Keratinocyte (primary cell): ENCODE measurements around the gene PTS. TPM values are rescaled to one million over a fixed set of nuclear protein-coding genes. Genes with fewer than 3 reads are reported as not detected.

ENCODE experiments used
- DNase-seq: peaks from one replicate; pipeline ENCODE4 v3.0.0-alpha.2; 2011; ENCODE audit warnings: low read depth, missing footprints, low spot score
- FAIRE-seq: peaks from 2 replicates; lab custom pipeline; 2011; peaks lifted over from hg19 to GRCh38; lab: Jason Lieb, UNC
- H2AFZ ChIP-seq: 2 replicates; pipeline ENCODE4 v1.6.0; 2012; ENCODE audit warnings: low read length, control low read depth, inconsistent platforms; ENCODE audit not compliant: control insufficient read depth
- H3K27ac ChIP-seq: 2 replicates; pipeline ENCODE4 v1.5.1; 2011; ENCODE audit warnings: low read length; ENCODE audit not compliant: control insufficient read depth, insufficient read depth
- H3K27me3 ChIP-seq: 3 replicates; pipeline ENCODE4 v1.6.0; 2011; ENCODE audit warnings: low read length; ENCODE audit not compliant: control insufficient read depth, insufficient read depth; ENCODE audit errors: extremely low read depth
- H3K36me3 ChIP-seq, 2 experiments: 2 replicates in 1 of 2; 3 replicates in 1 of 2; pipeline ENCODE4 v1.5.1; 2011; ENCODE audit warnings: low read length in 2 of 2, mild to moderate bottlenecking in 1 of 2; ENCODE audit not compliant: control insufficient read depth in 2 of 2, insufficient read depth in 2 of 2; ENCODE audit errors: extremely low read depth in 1 of 2
- H3K4me1 ChIP-seq: 3 replicates; pipeline ENCODE4 v1.5.1; 2011; ENCODE audit warnings: low read length; ENCODE audit not compliant: control insufficient read depth, insufficient read depth; ENCODE audit errors: extremely low read depth
- H3K4me2 ChIP-seq: 3 replicates; pipeline ENCODE4 v1.6.0; 2011; ENCODE audit warnings: low read depth, low read length; ENCODE audit not compliant: control insufficient read depth, insufficient read depth; ENCODE audit errors: extremely low read depth
- H3K4me3 ChIP-seq, 3 experiments: fragments of 200-600 bp in 1 of 3; sonication (generic) in 1 of 3; 2 replicates in 2 of 3; 3 replicates in 1 of 3; pipeline ENCODE4 v1.5.1; 2011 to 2016; ENCODE audit warnings: low read length in 3 of 3, mild to moderate bottlenecking in 3 of 3, control low read depth in 2 of 3, inconsistent platforms in 1 of 3, low read depth in 1 of 3, mixed read lengths in 1 of 3, mixed run types in 1 of 3, moderate library complexity in 1 of 3; ENCODE audit not compliant: control insufficient read depth in 2 of 3, insufficient read depth in 2 of 3; ENCODE audit errors: extremely low read depth in 1 of 3
- H3K79me2 ChIP-seq: 2 replicates; pipeline ENCODE4 v1.6.0; 2012; ENCODE audit warnings: low read length; ENCODE audit not compliant: control insufficient read depth, insufficient read depth
- H3K9ac ChIP-seq: 3 replicates; pipeline ENCODE4 v1.6.0; 2011; ENCODE audit warnings: low read length; ENCODE audit not compliant: control insufficient read depth, insufficient read depth; ENCODE audit errors: extremely low read depth
- H3K9me1 ChIP-seq: 3 replicates; pipeline ENCODE4 v1.6.0; 2011; ENCODE audit warnings: low read length; ENCODE audit not compliant: control insufficient read depth, insufficient read depth; ENCODE audit errors: extremely low read depth
- H3K9me3 ChIP-seq: 2 replicates; pipeline ENCODE4 v1.5.1; 2012; ENCODE audit warnings: low read depth, low read length; ENCODE audit not compliant: control insufficient read depth
- H4K20me1 ChIP-seq: 3 replicates; pipeline ENCODE4 v1.6.0; 2011; ENCODE audit warnings: low read length; ENCODE audit not compliant: control insufficient read depth, insufficient read depth; ENCODE audit errors: extremely low read depth
- CTCF ChIP-seq, 3 experiments: IDR thresholded peaks in 1 of 3; conservative IDR thresholded peaks in 1 of 3; optimal IDR thresholded peaks in 1 of 3; 2 replicates in 2 of 3; 3 replicates in 1 of 3; pipeline versions ENCODE3 to v1.5.1; 2011; ENCODE audit warnings: low read length in 3 of 3, mild to moderate bottlenecking in 3 of 3, moderate library complexity in 2 of 3, control low read depth in 1 of 3, inconsistent platforms in 1 of 3; ENCODE audit not compliant: insufficient read depth in 2 of 3; ENCODE audit errors: extremely low read depth in 1 of 3
- EZH2 ChIP-seq: IDR thresholded peaks from one replicate; pipeline ENCODE4 v1.6.1; 2012; ENCODE audit warnings: inconsistent platforms, mild to moderate bottlenecking, low read length, moderate library complexity
- dilution Hi-C: fragments of 300-500 bp; cut with MboI; formaldehyde crosslinking; loops from one replicate; pipeline ENCODE4 v1.7.0; 2020; ENCODE audit warnings: low sequenced_read_pairs; ENCODE audit not compliant: extremely low pct_ligation_motif_present
- polyA plus RNA-seq, 5 experiments: library from polyadenylated mRNA; depleted of rRNA in 3 of 5; stranded (reverse) in 3 of 5; stranded (forward) in 1 of 5; unstranded in 1 of 5; fragments of >200 nt; gene quantifications; 1 replicate in 1 of 5; 2 replicates in 3 of 5; 3 replicates in 1 of 5; pipeline versions ENCODE4 v1.2.1 to v1.2.3, GENCODE V29; 2011 to 2012; ENCODE audit warnings: missing spikeins in 2 of 5, low read depth in 1 of 5, low replicate concordance in 1 of 5

PTS gene
- polyA plus RNA-seq, 1 donor (not counting 4 experiments of a cell fraction or from before 2014, with no cell fraction given) = 72.5 TPM

GRCh38 chr11:112221274-112221835 lies 4.9 kb upstream of the PTS start:
- DNase-seq = no peak
- FAIRE-seq = no peak
- H3K4me2 ChIP-seq = no peak overlapping the region
- H3K79me2 ChIP-seq = no peaks in the 10 kb centered on the region
- H3K27ac ChIP-seq = peak overlapping the region; percentile 59
- no peaks in the 10 kb centered on the region for H4K20me1 ChIP-seq
- H2AFZ ChIP-seq = peak overlapping the region; percentile 78
- no peak overlapping the region for H3K4me3 ChIP-seq
- dilution Hi-C loops = no loop called here
- TF ChIP-seq CTCF (optimal IDR thresholded peaks at IDR 0.05 in 1 of 3, IDR thresholded peaks at IDR 0.05 in 1 of 3, conservative IDR thresholded peaks at IDR 0.05 in 1 of 3; ENCODE audit: extremely low read depth in 1 of 3, insufficient read depth in 2 of 3, low read length in 3 of 3) (no peak), EZH2 (no peak)
- peak overlapping the region; percentile 13 for H3K9ac ChIP-seq
- H3K9me1 ChIP-seq = no peaks in the 10 kb centered on the region
- H3K36me3 ChIP-seq = no peaks in the 10 kb centered on the region
- H3K27me3 ChIP-seq = no peaks in the 10 kb centered on the region
- peaks cover 24% of the 10 kb centered on the region for H3K4me1 ChIP-seq
- H3K9me3 ChIP-seq = no peaks in the 10 kb centered on the region

- H3K4me1 ChIP-seq = peaks cover 26% of the 10 kb centered on the region
- TF ChIP-seq EZH2 (no peak), CTCF (optimal IDR thresholded peaks at IDR 0.05 in 1 of 3, IDR thresholded peaks at IDR 0.05 in 1 of 3, conservative IDR thresholded peaks at IDR 0.05 in 1 of 3; ENCODE audit: extremely low read depth in 1 of 3, insufficient read depth in 2 of 3, low read length in 3 of 3) (no peak)
- H2AFZ ChIP-seq = peak overlapping the region; percentile 32
- no peak overlapping the region for H3K9ac ChIP-seq
- no peaks in the 10 kb centered on the region for H3K27me3 ChIP-seq
- H3K4me2 ChIP-seq = no peak overlapping the region
- FAIRE-seq (no peak), DNase-seq (no peak)
- dilution Hi-C loops = no loop called here
- no peak overlapping the region for H3K4me3 ChIP-seq
- H4K20me1 ChIP-seq = no peaks in the 10 kb centered on the region
- peak overlapping the region; percentile 4 for H3K27ac ChIP-seq
- peaks cover 2% of the 10 kb centered on the region for H3K9me1 ChIP-seq
- H3K36me3 ChIP-seq = no peaks in the 10 kb centered on the region
- no peaks in the 10 kb centered on the region for H3K9me3 ChIP-seq
- peaks cover 9% of the 10 kb centered on the region for H3K79me2 ChIP-seq
These were observed 3.9 kb upstream of the PTS start for GRCh38 chr11:112222303-112222702.
